Measurements from ENCODE around the gene ENPEP. TPM values are rescaled to one million over a fixed set of nuclear protein-coding genes. Genes with fewer than 3 reads are reported as not detected.

The ENPEP gene
- total and polyA plus RNA-seq, 4 experiments from 2014 or later, result not detected

GRCh38 chr4:110449947-110450346 lies 26.0 kb upstream of the ENPEP start:
- H3K4me3 Mint-ChIP-seq, result no peak overlapping the region
- Histone ChIP-seq H3K9me3 (ENCODE audit: control insufficient read depth in 1 of 2, low read length in 2 of 2) (no peaks in the 10 kb centered on the region), H3K27me3 (ENCODE audit: insufficient read depth, low read length) (no peaks in the 10 kb centered on the region), H3K27ac (ENCODE audit: low read depth, low read length) (no peak overlapping the region), H3K4me1 (ENCODE audit: insufficient read depth, low read length) (no peaks in the 10 kb centered on the region), H3K4me3 (ENCODE audit: low read length in 2 of 2) (no peak overlapping the region), H3K36me3 (ENCODE audit: insufficient read depth, low read length) (no peaks in the 10 kb centered on the region)
- DNase-seq, result no peak
- H3K27me3 Mint-ChIP-seq, result peaks cover 0 to 9% of the 10 kb centered on the region in 2 donors
- intact Hi-C loops (cut with micrococcal nuclease), result no loop called here
- H3K4me1 Mint-ChIP-seq, result no peaks in the 10 kb centered on the region
- no peak overlapping the region for H3K27ac Mint-ChIP-seq
- H3K36me3 Mint-ChIP-seq, result no peaks in the 10 kb centered on the region
- ChIA-PET CTCF (ENCODE audit: partially characterized antibody) (no interaction called here), POLR2A (ENCODE audit: partially characterized antibody) (no interaction called here)
- peaks cover 0 to 2% (median 0%) of the 10 kb centered on the region in 8 donors for H3K9me3 Mint-ChIP-seq

- DNase-seq, result no peak
- Histone ChIP-seq H3K4me1 (ENCODE audit: insufficient read depth, low read length) (no peaks in the 10 kb centered on the region), H3K27me3 (ENCODE audit: insufficient read depth, low read length) (no peaks in the 10 kb centered on the region), H3K27ac (ENCODE audit: low read depth, low read length) (no peak overlapping the region), H3K4me3 (ENCODE audit: low read length in 2 of 2) (no peak overlapping the region), H3K36me3 (ENCODE audit: insufficient read depth, low read length) (no peaks in the 10 kb centered on the region), H3K9me3 (ENCODE audit: control insufficient read depth in 1 of 2, low read length in 2 of 2) (no peaks in the 10 kb centered on the region)
- H3K27ac Mint-ChIP-seq, result no peak overlapping the region
- intact Hi-C loops (cut with micrococcal nuclease), result no loop called here
- peaks cover 0 to 2% (median 0%) of the 10 kb centered on the region in 8 donors for H3K9me3 Mint-ChIP-seq
- no peaks in the 10 kb centered on the region for H3K4me1 Mint-ChIP-seq
- POLR2A ChIA-PET (ENCODE audit: partially characterized antibody), result no interaction called here
- CTCF ChIA-PET (ENCODE audit: partially characterized antibody), result no interaction called here
- no peak overlapping the region for H3K4me3 Mint-ChIP-seq
- peaks cover 7 to 13% of the 10 kb centered on the region in 2 donors for H3K27me3 Mint-ChIP-seq
- H3K36me3 Mint-ChIP-seq, result no peaks in the 10 kb centered on the region
Measured at GRCh38 chr4:110452546-110452945, 23.4 kb upstream of the ENPEP start.

- Histone ChIP-seq H3K4me1 (ENCODE audit: insufficient read depth, low read length) (no peaks in the 10 kb centered on the region), H3K9me3 (ENCODE audit: control insufficient read depth in 1 of 2, low read length in 2 of 2) (no peaks in the 10 kb centered on the region), H3K27me3 (ENCODE audit: insufficient read depth, low read length) (no peaks in the 10 kb centered on the region), H3K4me3 (ENCODE audit: low read length in 2 of 2) (no peak overlapping the region), H3K27ac (ENCODE audit: low read depth, low read length) (no peak overlapping the region), H3K36me3 (ENCODE audit: insufficient read depth, low read length) (no peaks in the 10 kb centered on the region)
- DNase-seq, result no peak
- Mint-ChIP-seq H3K27me3 (peaks cover 8 to 18% of the 10 kb centered on the region in 2 donors), H3K4me1 (no peaks in the 10 kb centered on the region), H3K4me3 (no peak overlapping the region), H3K9me3 (peaks cover 0 to 2% (median 0%) of the 10 kb centered on the region in 8 donors), H3K27ac (no peak overlapping the region), H3K36me3 (no peaks in the 10 kb centered on the region)
- intact Hi-C loops (cut with micrococcal nuclease), result no loop called here
- ChIA-PET POLR2A (ENCODE audit: partially characterized antibody) (no interaction called here), CTCF (ENCODE audit: partially characterized antibody) (no interaction called here)
Measured at GRCh38 chr4:110454441-110454840, 21.5 kb upstream of the ENPEP start.

GRCh38 chr4:110458494-110459266 lies 17.3 kb upstream of the ENPEP start:
- Histone ChIP-seq H3K4me3 (ENCODE audit: low read length in 2 of 2) (no peak overlapping the region), H3K4me1 (ENCODE audit: insufficient read depth, low read length) (no peaks in the 10 kb centered on the region), H3K27me3 (ENCODE audit: insufficient read depth, low read length) (no peaks in the 10 kb centered on the region), H3K9me3 (ENCODE audit: control insufficient read depth in 1 of 2, low read length in 2 of 2) (no peaks in the 10 kb centered on the region), H3K27ac (ENCODE audit: low read depth, low read length) (no peak overlapping the region), H3K36me3 (ENCODE audit: insufficient read depth, low read length) (no peaks in the 10 kb centered on the region)
- POLR2A ChIA-PET (ENCODE audit: partially characterized antibody), result no interaction called here
- no peaks in the 10 kb centered on the region for H3K4me1 Mint-ChIP-seq
- DNase-seq, result no peak
- no peaks in the 10 kb centered on the region for H3K36me3 Mint-ChIP-seq
- intact Hi-C loops (cut with micrococcal nuclease), result no loop called here
- H3K27me3 Mint-ChIP-seq, result peaks cover 12 to 18% of the 10 kb centered on the region in 2 donors
- H3K4me3 Mint-ChIP-seq, result no peak overlapping the region
- CTCF ChIA-PET (ENCODE audit: partially characterized antibody), result no interaction called here
- no peak overlapping the region for H3K27ac Mint-ChIP-seq
- no peaks in the 10 kb centered on the region for H3K9me3 Mint-ChIP-seq

- POLR2A ChIA-PET (ENCODE audit: partially characterized antibody), result no interaction called here
Measured at GRCh38 chr4:110460074-110460746, 15.7 kb upstream of the ENPEP start.

GRCh38 chr4:110467400-110467799 lies 8.6 kb upstream of the ENPEP start:
- no peaks in the 10 kb centered on the region for H3K9me3 ChIP-seq (ENCODE audit: control insufficient read depth in 1 of 2, low read length in 2 of 2)
- H3K27me3 ChIP-seq (ENCODE audit: insufficient read depth, low read length), result no peaks in the 10 kb centered on the region
- no peaks in the 10 kb centered on the region for H3K36me3 ChIP-seq (ENCODE audit: insufficient read depth, low read length)
- DNase-seq, result no peak
- POLR2A ChIA-PET (ENCODE audit: partially characterized antibody), result no interaction called here
- Mint-ChIP-seq H3K4me1 (peaks cover 0 to 6% (median 3%) of the 10 kb centered on the region in 4 donors), H3K4me3 (no peak overlapping the region), H3K27me3 (peaks cover 2% of the 10 kb centered on the region in 2 donors), H3K27ac (no peak overlapping the region), H3K36me3 (no peaks in the 10 kb centered on the region), H3K9me3 (peaks cover 0 to 11% (median 5%) of the 10 kb centered on the region in 8 donors)
- H3K4me1 ChIP-seq (ENCODE audit: insufficient read depth, low read length), result no peaks in the 10 kb centered on the region
- intact Hi-C loops (cut with micrococcal nuclease), result no loop called here
- H3K4me3 ChIP-seq (ENCODE audit: low read length in 2 of 2), result no peak overlapping the region
- H3K27ac ChIP-seq (ENCODE audit: low read depth, low read length), result no peak overlapping the region
- CTCF ChIA-PET (ENCODE audit: partially characterized antibody), result no interaction called here

More at GRCh38 chr4:110460074-110460746, 15.7 kb upstream of the ENPEP start:
- Mint-ChIP-seq H3K4me1 (no peaks in the 10 kb centered on the region), H3K27me3 (peaks cover 12 to 14% of the 10 kb centered on the region in 2 donors), H3K27ac (no peak overlapping the region), H3K4me3 (no peak overlapping the region), H3K9me3 (no peaks in the 10 kb centered on the region), H3K36me3 (no peaks in the 10 kb centered on the region)
- intact Hi-C loops (cut with micrococcal nuclease), result no loop called here
- no peak overlapping the region for H3K4me3 ChIP-seq (ENCODE audit: low read length in 2 of 2)
- DNase-seq, result no peak
- H3K27me3 ChIP-seq (ENCODE audit: insufficient read depth, low read length), result no peaks in the 10 kb centered on the region
- H3K27ac ChIP-seq (ENCODE audit: low read depth, low read length), result no peak overlapping the region
- CTCF ChIA-PET (ENCODE audit: partially characterized antibody), result no interaction called here
- H3K4me1 ChIP-seq (ENCODE audit: insufficient read depth, low read length), result no peaks in the 10 kb centered on the region
- H3K9me3 ChIP-seq (ENCODE audit: control insufficient read depth in 1 of 2, low read length in 2 of 2), result no peaks in the 10 kb centered on the region
- H3K36me3 ChIP-seq (ENCODE audit: insufficient read depth, low read length), result no peaks in the 10 kb centered on the region

- Histone ChIP-seq H3K4me1 (ENCODE audit: insufficient read depth, low read length) (no peaks in the 10 kb centered on the region), H3K9me3 (ENCODE audit: control insufficient read depth in 1 of 2, low read length in 2 of 2) (no peaks in the 10 kb centered on the region), H3K27me3 (ENCODE audit: insufficient read depth, low read length) (no peaks in the 10 kb centered on the region), H3K4me3 (ENCODE audit: low read length in 2 of 2) (no peak overlapping the region), H3K36me3 (ENCODE audit: insufficient read depth, low read length) (no peaks in the 10 kb centered on the region), H3K27ac (ENCODE audit: low read depth, low read length) (no peak overlapping the region)
- POLR2A ChIA-PET (ENCODE audit: partially characterized antibody), result no interaction called here
- Mint-ChIP-seq H3K4me3 (no peak overlapping the region), H3K36me3 (no peaks in the 10 kb centered on the region), H3K27ac (no peak overlapping the region), H3K9me3 (peaks cover 0 to 9% (median 5%) of the 10 kb centered on the region in 8 donors), H3K27me3 (peaks cover 4 to 18% of the 10 kb centered on the region in 2 donors), H3K4me1 (no peaks in the 10 kb centered on the region)
- DNase-seq, result no peak
- CTCF ChIA-PET (ENCODE audit: partially characterized antibody), result no interaction called here
- intact Hi-C loops (cut with micrococcal nuclease), result no loop called here
Measured at GRCh38 chr4:110472583-110473329, 3.2 kb upstream of the ENPEP start.

Data from CD4-positive, alpha-beta memory T cell (primary cell).